ENCODE measurements around the gene PAGE4.
A peak's percentile ranks its signal among the peaks of the same experiment; 100 is the strongest.

Gene PAGE4

DNA sequence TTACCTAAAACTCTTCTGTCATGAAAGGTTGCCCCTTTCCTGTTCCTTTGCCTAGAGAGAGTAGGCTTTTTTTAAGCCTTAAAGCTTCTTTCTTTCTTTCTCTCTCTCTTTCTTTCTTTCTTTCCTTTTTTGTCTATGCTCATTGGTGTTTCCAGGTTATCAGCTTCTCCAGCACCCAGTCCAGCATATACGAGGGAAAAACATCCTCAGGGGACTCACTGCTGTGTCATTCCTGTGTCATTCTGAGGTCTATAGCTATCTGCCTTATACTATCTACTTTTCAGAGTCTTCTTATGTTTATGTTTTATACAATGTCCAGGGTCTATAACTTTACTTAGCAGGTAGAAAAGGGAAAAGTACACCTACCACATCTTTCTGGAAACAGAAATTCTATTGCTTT, 39.6 kb downstream of the PAGE4 start:
- no peak for DNase-seq (ENCODE audit: low spot score)
- no peak for FAIRE-seq

DNA sequence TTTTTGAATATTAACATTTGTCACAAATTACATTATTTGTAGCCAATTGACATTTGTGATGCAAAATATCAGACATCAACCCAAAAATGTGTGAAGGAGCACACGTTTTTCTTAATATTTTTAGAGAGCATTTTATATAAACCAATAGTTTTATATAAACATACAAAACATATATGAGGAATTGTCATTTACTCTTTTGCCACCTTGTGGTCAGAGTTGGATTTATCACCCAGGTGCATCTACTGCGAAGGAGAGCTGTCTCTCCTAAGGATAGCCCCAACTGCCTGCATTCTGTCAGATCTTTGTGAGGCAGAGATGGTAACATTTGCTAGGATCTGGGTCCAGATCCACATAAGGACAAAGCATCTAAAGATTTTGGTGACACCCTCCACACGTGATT, 47.6 kb downstream of the PAGE4 start:
- FAIRE-seq = peak; percentile 52

DNA sequence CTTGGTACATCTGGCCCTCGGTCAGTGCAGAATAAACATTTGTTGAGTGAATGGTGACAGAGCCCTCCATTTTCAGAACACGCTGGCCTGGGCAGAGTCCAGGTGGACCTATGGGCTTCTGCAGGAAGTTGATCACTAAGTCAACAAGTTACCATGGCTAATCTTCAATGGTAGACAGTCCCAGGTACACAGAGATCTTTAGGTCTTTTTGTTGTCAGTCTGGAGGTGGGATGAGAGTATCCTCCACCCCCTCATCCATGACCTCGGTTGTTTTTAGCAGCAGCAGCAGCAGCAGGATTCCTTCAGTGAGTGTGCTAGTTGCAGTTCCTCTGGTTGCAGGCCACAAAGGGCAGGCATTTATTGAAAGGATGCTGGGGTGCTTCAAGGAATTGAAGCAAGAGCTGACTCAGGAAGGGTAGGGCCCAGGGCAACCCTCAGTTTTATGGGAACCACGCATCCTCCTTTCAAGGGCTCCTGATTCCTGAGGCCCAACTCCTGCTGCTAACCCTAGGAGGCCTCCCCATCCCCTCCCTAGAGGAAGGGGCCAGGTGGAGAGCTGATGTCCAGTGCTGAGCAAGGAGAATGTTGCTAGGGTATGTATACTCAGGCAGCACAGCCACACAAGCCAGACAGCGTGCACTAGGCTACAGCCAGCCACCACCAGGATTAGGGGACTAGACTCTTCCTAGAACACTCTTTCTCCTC, 48.4 kb downstream of the PAGE4 start:
- FAIRE-seq = no peak
- no peak for DNase-seq (ENCODE audit: low spot score)

More for the DNA sequence above, 47.6 kb downstream of the PAGE4 start:
- DNase-seq (ENCODE audit: low spot score) = no peak

DNA sequence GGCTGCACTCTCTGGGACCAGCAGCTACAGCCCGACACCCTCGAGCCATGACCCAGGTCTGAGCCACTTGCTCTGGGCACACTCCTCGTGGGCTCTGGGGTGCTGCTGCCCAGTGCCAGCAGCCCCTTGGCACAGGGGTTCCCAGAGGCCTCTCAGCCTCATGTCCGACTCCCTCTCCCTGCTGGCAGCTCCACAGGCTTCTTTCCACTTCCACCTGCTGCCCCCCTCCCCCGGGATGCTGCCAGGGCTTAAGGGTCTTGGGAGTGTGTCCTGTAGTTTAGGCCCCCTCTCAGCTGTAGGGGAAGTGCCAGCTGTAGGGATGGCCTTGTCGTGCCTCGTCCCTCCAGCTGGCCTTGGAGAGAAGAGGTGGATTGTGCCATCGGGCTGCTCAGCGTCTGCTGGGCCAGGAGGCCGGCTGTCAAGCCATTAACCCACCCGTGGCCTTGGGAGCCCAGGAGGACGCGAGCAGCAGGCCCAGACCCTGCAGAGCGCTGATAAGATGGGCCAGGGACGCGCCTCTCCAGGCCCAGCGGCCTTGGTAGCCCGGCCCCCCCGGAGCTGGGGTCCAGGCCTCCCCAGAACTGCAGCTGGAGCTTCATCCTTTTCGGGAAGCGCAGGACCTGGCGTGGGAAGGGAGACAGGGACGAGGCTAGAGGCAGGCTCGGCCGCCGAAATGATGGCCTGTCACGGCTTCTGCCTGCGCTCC, 49.2 kb downstream of the PAGE4 start:
- FAIRE-seq = no peak
- DNase-seq (ENCODE audit: low spot score) = no peak

DNA sequence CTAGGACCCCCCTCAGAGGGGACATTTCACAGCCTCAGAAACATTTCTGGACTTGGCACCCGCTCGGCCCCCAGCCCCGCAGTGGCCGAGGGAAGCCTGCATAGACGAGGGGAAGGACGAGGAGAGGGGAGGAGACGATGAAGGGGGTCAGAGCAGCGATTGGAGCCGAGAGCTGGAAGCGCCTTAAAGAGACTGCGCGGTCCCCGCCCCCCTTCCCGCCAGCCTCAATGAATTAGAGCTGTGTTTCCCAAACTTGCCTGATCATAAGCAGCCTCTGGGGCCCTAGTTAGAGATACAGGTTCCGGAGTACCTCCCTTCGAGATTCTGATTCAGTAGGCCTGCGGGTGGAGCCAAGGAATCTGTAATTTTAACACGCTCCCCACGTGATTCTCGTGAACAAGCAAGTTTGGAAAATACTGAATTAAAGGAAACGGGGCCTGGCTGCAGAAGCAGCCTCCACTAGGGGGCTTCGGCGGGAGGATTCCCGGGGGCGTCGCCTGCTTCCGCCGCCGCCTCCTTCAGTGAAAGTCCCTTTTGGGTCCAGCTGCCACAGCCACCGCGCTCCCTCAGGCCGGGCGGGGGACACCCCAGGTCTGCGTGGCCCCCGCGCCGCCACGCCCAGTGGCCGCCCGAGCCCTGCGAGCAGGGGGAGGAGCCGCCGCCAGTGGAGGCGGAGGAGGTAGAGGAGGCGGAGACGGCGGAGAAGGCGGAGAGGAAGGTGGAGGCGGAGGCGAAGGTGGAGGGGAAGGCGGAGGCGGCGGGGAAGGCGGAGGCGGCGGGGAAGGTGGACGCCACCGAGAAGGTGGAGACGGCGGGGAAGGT, 49.9 kb downstream of the PAGE4 start, which contains the start of gene USP27X:
Gene USP27X, plus strand, starts transcription at position 651 of the 822 bp plus-strand sequence. CDS start 824 bp downstream, outside the sequence.
- no peak for FAIRE-seq

DNA sequence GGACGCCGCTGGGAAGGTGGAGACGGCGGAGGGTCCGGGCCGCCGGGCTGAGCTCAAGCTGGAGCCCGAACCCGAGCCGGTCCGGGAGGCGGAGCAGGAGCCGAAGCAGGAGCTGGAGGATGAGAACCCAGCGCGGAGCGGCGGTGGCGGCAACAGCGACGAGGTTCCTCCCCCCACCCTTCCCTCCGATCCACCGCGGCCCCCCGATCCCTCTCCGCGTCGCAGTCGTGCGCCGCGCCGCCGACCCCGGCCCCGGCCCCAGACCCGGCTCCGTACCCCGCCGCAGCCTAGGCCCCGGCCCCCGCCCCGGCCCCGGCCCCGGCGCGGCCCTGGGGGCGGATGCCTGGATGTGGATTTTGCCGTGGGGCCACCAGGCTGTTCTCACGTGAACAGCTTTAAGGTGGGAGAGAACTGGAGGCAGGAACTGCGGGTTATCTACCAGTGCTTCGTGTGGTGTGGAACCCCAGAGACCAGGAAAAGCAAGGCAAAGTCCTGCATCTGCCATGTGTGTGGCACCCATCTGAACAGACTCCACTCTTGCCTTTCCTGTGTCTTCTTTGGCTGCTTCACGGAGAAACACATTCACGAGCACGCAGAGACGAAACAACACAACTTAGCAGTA, 50.7 kb downstream of the PAGE4 start:
- no peak for DNase-seq (ENCODE audit: low spot score)
- no peak for FAIRE-seq

More for the DNA sequence above, 49.9 kb downstream of the PAGE4 start, which contains the start of gene USP27X:
- peak; percentile 64 for DNase-seq (ENCODE audit: low spot score)

DNA sequence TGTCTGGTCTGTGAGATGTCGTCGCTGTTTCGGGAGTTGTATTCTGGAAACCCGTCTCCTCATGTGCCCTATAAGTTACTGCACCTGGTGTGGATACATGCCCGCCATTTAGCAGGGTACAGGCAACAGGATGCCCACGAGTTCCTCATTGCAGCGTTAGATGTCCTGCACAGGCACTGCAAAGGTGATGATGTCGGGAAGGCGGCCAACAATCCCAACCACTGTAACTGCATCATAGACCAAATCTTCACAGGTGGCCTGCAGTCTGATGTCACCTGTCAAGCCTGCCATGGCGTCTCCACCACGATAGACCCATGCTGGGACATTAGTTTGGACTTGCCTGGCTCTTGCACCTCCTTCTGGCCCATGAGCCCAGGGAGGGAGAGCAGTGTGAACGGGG, 51.6 kb downstream of the PAGE4 start:
- DNase-seq (ENCODE audit: low spot score) (no peak), FAIRE-seq (no peak)
